Activated CD4-positive, alpha-beta T cell treated with anti-CD3 and anti-CD28 coated beads for 36 hours (primary cell): Measurements from ENCODE around the gene U2AF1L4. TPM values are rescaled to one million over a fixed set of nuclear protein-coding genes. Genes with fewer than 3 reads are reported as not detected.
A peak's percentile ranks its signal among the peaks of the same experiment; 100 is the strongest.

Experiments used
- ATAC-seq: fragments of 200-7000 bp; cut with Tn5 transposase; one replicate; pipeline ENCODE4 v1.10.0; 2021; ENCODE audit warnings: mild to moderate bottlenecking, moderate library complexity
- CTCF ChIA-PET: fragments of 350-600 bp; sonication (Branson Sonifier 250); formaldehyde crosslinking; loops from one replicate; lab custom pipeline; 2021; ENCODE audit warnings: antibody characterized with exemption; lab: Charles Lee
- POLR2A ChIA-PET: fragments of 350-600 bp; sonication (Branson Sonifier 250); formaldehyde crosslinking; loops from one replicate; lab custom pipeline; 2021; ENCODE audit warnings: antibody characterized with exemption, inconsistent platforms; lab: Charles Lee
- DNase-seq: peaks from one replicate; pipeline ENCODE4 v3.0.0-alpha.2; 2020
- H3K27ac Mint-ChIP-seq: one replicate; pipeline ENCODE4 v1.8.0; 2021; ENCODE audit warnings: mixed read lengths
- H3K27me3 Mint-ChIP-seq: one replicate; pipeline ENCODE4 v1.8.0; 2021; ENCODE audit warnings: mixed read lengths
- H3K36me3 Mint-ChIP-seq: one replicate; pipeline ENCODE4 v1.8.0; 2021; ENCODE audit warnings: low read depth, mixed read lengths
- H3K4me1 Mint-ChIP-seq: one replicate; pipeline ENCODE4 v1.8.0; 2021; ENCODE audit warnings: mixed read lengths
- H3K4me3 Mint-ChIP-seq: one replicate; pipeline ENCODE4 v1.8.0; 2021; ENCODE audit warnings: mild to moderate bottlenecking, moderate library complexity, mixed read lengths
- H3K9me3 Mint-ChIP-seq: one replicate; pipeline ENCODE4 v1.8.0; 2021; ENCODE audit warnings: low read depth, mixed read lengths
- intact Hi-C, 2 experiments: fragments of 100-400 bp; cut with DNase I in 1 of 2; cut with micrococcal nuclease in 1 of 2; formaldehyde crosslinking; loops; one replicate each; pipeline versions ENCODE4 v1.14.2 to v1.15.1; 2022 to 2024; cut with DNase I, micrococcal nuclease
- total RNA-seq, 2 experiments: library from RNA; stranded (reverse); gene quantifications; one replicate each; pipeline ENCODE4 v1.2.3, GENCODE V29; 2021

U2AF1L4 gene
- total RNA-seq, 2 experiments from 2014 or later = 31.6 to 37.5 TPM

- no peaks in the 10 kb centered on the region for H3K9me3 Mint-ChIP-seq
- ChIA-PET POLR2A (interaction anchor here (0.6 kb wide), 1 partner anchor 20 kb away, joined by 3 read pairs; no protein-coding TSS in a partner anchor), CTCF (interaction anchor here (2.2 kb wide), 1 partner anchor 26 kb away, joined by 14 read pairs; no protein-coding TSS in a partner anchor)
- H3K27me3 Mint-ChIP-seq = no peaks in the 10 kb centered on the region
- DNase-seq (no peak), ATAC-seq (no peak)
- intact Hi-C loops = no loop called here
- H3K36me3 Mint-ChIP-seq = peaks cover 45% of the 10 kb centered on the region
- H3K4me1 Mint-ChIP-seq = peaks cover 19% of the 10 kb centered on the region
- peak overlapping the region; percentile 45 for H3K27ac Mint-ChIP-seq
- H3K4me3 Mint-ChIP-seq = no peak overlapping the region
These were observed 6.4 kb downstream of the U2AF1L4 start for GRCh38 chr19:35738887-35739229.

DNA sequence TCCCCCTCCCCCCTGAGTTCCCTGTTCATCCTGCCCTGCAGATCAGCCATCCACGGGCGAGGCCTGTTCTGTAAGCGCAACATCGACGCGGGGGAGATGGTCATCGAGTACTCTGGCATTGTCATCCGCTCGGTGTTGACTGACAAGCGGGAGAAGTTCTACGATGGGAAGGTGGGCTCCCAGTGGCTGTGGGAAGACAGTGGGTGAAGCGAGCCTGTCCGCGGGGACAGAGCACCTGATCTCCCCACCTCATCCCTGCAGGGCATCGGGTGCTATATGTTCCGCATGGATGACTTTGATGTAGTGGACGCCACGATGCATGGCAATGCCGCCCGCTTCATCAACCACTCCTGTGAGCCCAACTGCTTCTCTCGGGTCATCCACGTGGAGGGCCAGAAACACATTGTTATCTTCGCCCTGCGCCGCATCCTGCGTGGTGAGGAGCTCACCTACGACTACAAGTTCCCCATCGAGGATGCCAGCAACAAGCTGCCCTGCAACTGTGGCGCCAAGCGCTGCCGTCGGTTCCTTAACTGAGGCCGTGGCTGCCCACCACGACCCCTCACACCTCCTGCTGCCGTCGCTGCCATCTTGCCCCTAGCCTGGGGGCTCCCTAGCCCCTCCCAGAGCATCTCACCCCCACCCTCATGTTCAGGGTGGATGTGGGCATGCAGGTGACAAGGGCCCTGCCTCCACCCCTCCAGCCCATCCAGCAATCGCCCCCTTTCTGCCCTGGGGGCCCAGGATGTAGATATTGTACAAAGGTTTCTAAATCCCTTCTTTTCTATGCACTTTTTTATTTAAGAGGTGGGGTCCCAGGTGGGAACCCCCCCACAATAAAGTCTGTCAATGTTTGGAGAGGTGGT is 7.0 kb downstream of the U2AF1L4 start:
- ChIA-PET POLR2A (interaction anchor here (1.4 kb wide), 1 partner anchor 36 kb away, joined by 6 read pairs; no protein-coding TSS in a partner anchor), CTCF (interaction anchor here (0.6 to 1.9 kb wide), 5 partner anchors 18 to 168 kb away, joined by 3 to 6 read pairs (median 4); no protein-coding TSS in a partner anchor)
- H3K9me3 Mint-ChIP-seq = no peaks in the 10 kb centered on the region
- H3K4me3 Mint-ChIP-seq = no peak overlapping the region
- peaks cover 44% of the 10 kb centered on the region for H3K36me3 Mint-ChIP-seq
- no peaks in the 10 kb centered on the region for H3K27me3 Mint-ChIP-seq
- DNase-seq (no peak), ATAC-seq (no peak)
- peak overlapping the region; percentile 45 for H3K27ac Mint-ChIP-seq
- H3K4me1 Mint-ChIP-seq = peaks cover 13% of the 10 kb centered on the region
- intact Hi-C loops = no loop called here

DNA sequence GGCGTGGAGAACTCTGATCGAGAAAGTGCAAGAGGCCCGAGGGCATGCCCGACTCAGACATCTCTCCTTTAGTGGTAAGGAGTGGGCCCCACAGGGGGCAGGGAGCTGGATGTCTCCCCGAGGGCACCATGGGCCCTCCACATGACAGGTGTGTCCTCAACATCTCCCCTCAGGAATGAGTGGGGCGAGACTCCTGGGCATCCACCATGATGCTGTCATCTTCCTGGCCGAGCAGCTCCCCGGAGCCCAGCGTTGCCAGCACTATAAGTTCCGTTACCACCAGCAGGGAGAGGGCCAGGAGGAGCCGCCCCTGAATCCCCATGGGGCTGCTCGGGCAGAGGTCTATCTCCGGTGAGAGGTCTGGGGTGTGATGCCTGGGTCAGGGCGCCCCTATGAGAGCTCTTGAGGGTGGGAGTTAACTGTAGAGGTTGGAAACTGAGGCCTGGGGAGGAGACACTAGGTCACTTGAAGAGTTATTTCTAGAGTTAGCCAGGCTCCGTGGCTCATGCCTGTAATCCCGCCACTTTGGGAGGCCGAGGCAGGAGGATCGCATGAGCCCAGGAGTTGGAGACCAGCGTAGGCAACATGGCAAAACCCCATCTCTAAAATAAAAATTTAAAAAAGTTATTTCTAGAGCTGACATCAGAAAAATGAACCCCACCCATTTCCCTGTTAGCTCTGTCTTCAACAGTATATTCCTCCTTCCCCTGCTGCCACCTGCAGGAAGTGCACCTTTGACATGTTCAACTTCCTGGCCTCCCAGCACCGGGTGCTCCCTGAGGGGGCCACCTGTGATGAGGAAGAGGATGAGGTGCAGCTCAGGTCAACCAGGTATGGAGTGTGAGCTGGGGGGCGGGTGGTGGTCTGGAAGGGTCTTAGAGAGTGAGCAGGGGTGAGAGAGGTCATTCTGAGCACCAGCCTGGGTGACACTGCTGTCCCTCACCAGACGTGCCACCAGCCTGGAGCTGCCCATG is 8.0 kb downstream of the U2AF1L4 start:
- Mint-ChIP-seq H3K27ac (peak overlapping the region; percentile 52), H3K36me3 (peaks cover 36% of the 10 kb centered on the region)
- intact Hi-C loops = no loop called here

GRCh38 chr19:35734889-35735288 is 10.3 kb downstream of the U2AF1L4 start:
- Mint-ChIP-seq H3K27me3 (no peaks in the 10 kb centered on the region), H3K27ac (peak overlapping the region; percentile 14), H3K36me3 (peaks cover 45% of the 10 kb centered on the region), H3K4me1 (peaks cover 3% of the 10 kb centered on the region), H3K4me3 (no peak overlapping the region), H3K9me3 (no peaks in the 10 kb centered on the region)
- DNase-seq = no peak
- CTCF ChIA-PET = no interaction called here
- intact Hi-C loops = no loop called here
- no peak for ATAC-seq
- POLR2A ChIA-PET = no interaction called here

More for the DNA sequence above, 8.0 kb downstream of the U2AF1L4 start:
- H3K4me1 Mint-ChIP-seq = peaks cover 5% of the 10 kb centered on the region
- no peaks in the 10 kb centered on the region for H3K27me3 Mint-ChIP-seq
- DNase-seq = peak; percentile 62
- no peak overlapping the region for H3K4me3 Mint-ChIP-seq
- POLR2A ChIA-PET = interaction anchor here (1.4 kb wide), 1 partner anchor 35 kb away, joined by 6 read pairs; no protein-coding TSS in a partner anchor
- CTCF ChIA-PET = interaction anchor here (0.6 to 1.9 kb wide), 10 partner anchors 11 to 170 kb away, joined by 3 to 6 read pairs (median 3); partner anchors contain the start of gene LIN37
- H3K9me3 Mint-ChIP-seq = no peaks in the 10 kb centered on the region
- no peak for ATAC-seq

DNA sequence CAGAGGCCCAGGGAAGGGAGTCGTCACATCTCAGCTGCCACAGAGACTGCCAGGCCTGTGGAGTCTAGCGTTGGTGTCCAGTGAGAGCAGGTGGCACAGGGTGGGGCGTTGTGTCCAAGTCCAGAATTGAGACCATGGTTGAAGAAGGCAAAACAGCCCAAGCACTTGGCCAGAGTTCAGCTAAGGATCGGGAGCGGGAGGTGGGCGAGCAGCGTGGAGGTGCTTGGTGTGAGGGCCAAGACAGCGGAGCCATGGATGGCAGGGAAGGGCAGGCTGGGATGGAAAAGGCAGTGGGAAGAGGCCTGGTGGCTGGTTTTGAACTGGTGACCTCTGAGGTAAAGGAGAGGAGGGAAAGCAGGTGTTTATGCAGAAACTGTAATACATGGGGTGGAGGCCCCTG is 10.9 kb downstream of the U2AF1L4 start:
- Mint-ChIP-seq H3K27ac (no peak overlapping the region), H3K4me1 (no peaks in the 10 kb centered on the region), H3K36me3 (peaks cover 49% of the 10 kb centered on the region), H3K27me3 (no peaks in the 10 kb centered on the region), H3K9me3 (no peaks in the 10 kb centered on the region), H3K4me3 (no peak overlapping the region)
- ChIA-PET POLR2A (no interaction called here), CTCF (no interaction called here)
- DNase-seq = no peak
- no peak for ATAC-seq
- intact Hi-C loops = no loop called here

GRCh38 chr19:35733180-35734125 is 11.8 kb downstream of the U2AF1L4 start:
- Mint-ChIP-seq H3K27me3 (no peaks in the 10 kb centered on the region), H3K4me3 (no peak overlapping the region), H3K27ac (peak overlapping the region; percentile 4), H3K9me3 (no peaks in the 10 kb centered on the region), H3K4me1 (no peaks in the 10 kb centered on the region), H3K36me3 (peaks cover 53% of the 10 kb centered on the region)
- ATAC-seq = no peak
- ChIA-PET POLR2A (no interaction called here), CTCF (no interaction called here)
- intact Hi-C loops = no loop called here
- DNase-seq = no peak

- Mint-ChIP-seq H3K27me3 (no peaks in the 10 kb centered on the region), H3K36me3 (peaks cover 49% of the 10 kb centered on the region), H3K4me3 (no peak overlapping the region), H3K27ac (no peak overlapping the region), H3K9me3 (no peaks in the 10 kb centered on the region), H3K4me1 (no peaks in the 10 kb centered on the region)
- DNase-seq (no peak), ATAC-seq (no peak)
- ChIA-PET CTCF (no interaction called here), POLR2A (interaction anchor here (0.7 kb wide), 1 partner anchor 14 kb away, joined by 4 read pairs; no protein-coding TSS in a partner anchor)
- intact Hi-C loops = no loop called here
These were observed 12.6 kb downstream of the U2AF1L4 start for GRCh38 chr19:35732540-35733179.

DNA sequence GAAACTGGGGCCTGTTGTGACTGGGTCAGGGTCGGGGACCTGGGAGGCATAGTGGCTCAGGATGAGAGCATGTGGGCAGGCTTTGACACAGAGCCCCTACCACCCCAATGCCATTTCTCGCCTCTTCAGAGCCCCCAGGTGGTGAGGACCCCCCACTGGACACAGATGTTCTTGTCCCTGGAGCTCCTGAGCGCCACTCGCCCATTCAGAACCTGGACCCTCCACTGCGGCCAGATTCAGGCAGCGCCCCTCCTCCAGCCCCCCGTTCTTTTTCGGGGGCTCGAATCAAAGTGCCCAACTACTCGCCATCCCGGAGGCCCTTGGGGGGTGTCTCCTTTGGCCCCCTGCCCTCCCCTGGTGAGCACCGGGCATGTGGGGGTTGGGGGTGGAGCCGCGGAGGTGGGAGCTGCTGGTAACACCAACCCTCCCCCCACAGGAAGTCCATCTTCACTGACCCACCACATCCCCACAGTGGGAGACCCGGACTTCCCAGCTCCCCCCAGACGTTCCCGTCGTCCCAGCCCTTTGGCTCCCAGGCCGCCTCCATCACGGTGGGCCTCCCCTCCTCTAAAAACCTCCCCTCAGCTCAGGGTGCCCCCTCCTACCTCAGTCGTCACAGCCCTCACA is 13.3 kb downstream of the U2AF1L4 start:
- no peak for ATAC-seq
- CTCF ChIA-PET = interaction anchor here (0.6 kb wide), 1 partner anchor 35 kb away, joined by 3 read pairs; no protein-coding TSS in a partner anchor
- no peaks in the 10 kb centered on the region for H3K4me1 Mint-ChIP-seq
- H3K27me3 Mint-ChIP-seq = no peaks in the 10 kb centered on the region
- peaks cover 50% of the 10 kb centered on the region for H3K36me3 Mint-ChIP-seq
- no peak overlapping the region for H3K27ac Mint-ChIP-seq
- POLR2A ChIA-PET = interaction anchor here (0.7 kb wide), 1 partner anchor 13 kb away, joined by 4 read pairs; no protein-coding TSS in a partner anchor
- no peaks in the 10 kb centered on the region for H3K9me3 Mint-ChIP-seq
- no peak for DNase-seq
- intact Hi-C loops = no loop called here
- H3K4me3 Mint-ChIP-seq = no peak overlapping the region

GRCh38 chr19:35731353-35731752 is 13.9 kb downstream of the U2AF1L4 start:
- Mint-ChIP-seq H3K9me3 (no peaks in the 10 kb centered on the region), H3K36me3 (peaks cover 49% of the 10 kb centered on the region), H3K4me3 (no peak overlapping the region), H3K27ac (no peak overlapping the region), H3K4me1 (no peaks in the 10 kb centered on the region), H3K27me3 (no peaks in the 10 kb centered on the region)
- ChIA-PET CTCF (no interaction called here), POLR2A (no interaction called here)
- intact Hi-C loops = no loop called here
- no peak for ATAC-seq
- no peak for DNase-seq

GRCh38 chr19:35730326-35730725 is 14.9 kb downstream of the U2AF1L4 start:
- CTCF ChIA-PET = no interaction called here

More at GRCh38 chr19:35730326-35730725, 14.9 kb downstream of the U2AF1L4 start:
- POLR2A ChIA-PET = interaction anchor here (1.0 kb wide), 1 partner anchor 10 kb away, joined by 3 read pairs; no protein-coding TSS in a partner anchor
- H3K4me3 Mint-ChIP-seq = no peak overlapping the region
- intact Hi-C loops = no loop called here
- H3K4me1 Mint-ChIP-seq = no peaks in the 10 kb centered on the region
- DNase-seq = no peak
- no peak for ATAC-seq
- H3K27me3 Mint-ChIP-seq = no peaks in the 10 kb centered on the region
- H3K27ac Mint-ChIP-seq = no peak overlapping the region
- H3K9me3 Mint-ChIP-seq = no peaks in the 10 kb centered on the region
- peaks cover 50% of the 10 kb centered on the region for H3K36me3 Mint-ChIP-seq
